ENCODE data around the gene EXOC4. TPM values are rescaled to one million over a fixed set of nuclear protein-coding genes. Genes with fewer than 3 reads are reported as not detected.
"Not testable (repeated sequence)": the region's sequence is repeated elsewhere in the genome, so short reads cannot be mapped to it uniquely, and the experiment has no call there.

EXOC4 gene
- total RNA-seq, 3 donors from 2014 or later: 23.9 to 30.4 (median 26.0) TPM

DNA sequence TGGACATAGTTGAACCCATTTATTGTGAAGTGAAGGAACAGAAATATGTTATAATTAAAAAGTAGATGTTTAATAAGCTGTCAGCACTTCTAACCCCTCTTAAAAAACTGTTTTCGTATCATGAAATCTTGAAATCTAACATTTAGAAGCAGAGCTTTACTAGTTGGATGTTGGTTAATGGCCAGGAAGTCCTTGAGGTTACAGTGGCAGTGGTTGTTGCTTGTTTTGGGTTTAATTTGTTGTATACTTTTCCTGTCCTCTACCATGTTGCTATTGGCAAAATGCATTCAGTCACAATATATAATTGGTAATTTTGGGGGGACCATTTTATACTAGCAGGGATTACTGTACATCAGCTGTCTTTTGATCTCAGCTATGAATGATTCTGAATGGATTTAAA is 60.7 kb downstream of the EXOC4 start:
- Mint-ChIP-seq H3K4me1 (ENCODE audit: low read depth) (peaks cover 8% of the 10 kb centered on the region), H3K36me3 (ENCODE audit: insufficient read depth) (peaks cover 25% of the 10 kb centered on the region), H3K27me3 (ENCODE audit: low read depth) (no peaks in the 10 kb centered on the region), H3K9me3 (no peaks in the 10 kb centered on the region), H3K4me3 (no peak overlapping the region)
- ATAC-seq (no peak), DNase-seq (no peak)

DNA sequence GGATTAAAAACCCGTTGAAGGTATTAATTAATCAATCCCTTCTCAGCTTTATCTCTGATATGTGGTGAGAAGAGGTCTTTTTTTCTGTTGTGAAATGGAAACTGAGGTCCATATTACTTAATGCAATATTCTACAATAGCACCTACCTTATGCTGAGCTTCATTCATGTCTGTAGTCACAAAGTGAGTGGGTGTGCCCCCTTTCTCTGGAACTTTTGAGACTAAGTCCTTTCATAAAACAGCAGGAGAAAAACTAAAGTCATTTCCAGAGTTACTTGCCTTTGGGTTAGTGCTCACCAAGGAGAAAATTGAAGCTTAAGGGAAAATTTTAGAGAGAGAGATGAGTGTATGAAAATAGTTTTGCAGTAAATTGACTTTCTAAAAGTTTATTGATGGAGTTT is 61.2 kb downstream of the EXOC4 start:
- ATAC-seq (no peak), DNase-seq (no peak)
- H3K9me3 Mint-ChIP-seq: no peaks in the 10 kb centered on the region
- H3K27me3 Mint-ChIP-seq (ENCODE audit: low read depth): no peaks in the 10 kb centered on the region
- H3K4me3 Mint-ChIP-seq: no peak overlapping the region
- H3K36me3 Mint-ChIP-seq (ENCODE audit: insufficient read depth): peaks cover 20% of the 10 kb centered on the region
- peaks cover 8% of the 10 kb centered on the region for H3K4me1 Mint-ChIP-seq (ENCODE audit: low read depth)

DNA sequence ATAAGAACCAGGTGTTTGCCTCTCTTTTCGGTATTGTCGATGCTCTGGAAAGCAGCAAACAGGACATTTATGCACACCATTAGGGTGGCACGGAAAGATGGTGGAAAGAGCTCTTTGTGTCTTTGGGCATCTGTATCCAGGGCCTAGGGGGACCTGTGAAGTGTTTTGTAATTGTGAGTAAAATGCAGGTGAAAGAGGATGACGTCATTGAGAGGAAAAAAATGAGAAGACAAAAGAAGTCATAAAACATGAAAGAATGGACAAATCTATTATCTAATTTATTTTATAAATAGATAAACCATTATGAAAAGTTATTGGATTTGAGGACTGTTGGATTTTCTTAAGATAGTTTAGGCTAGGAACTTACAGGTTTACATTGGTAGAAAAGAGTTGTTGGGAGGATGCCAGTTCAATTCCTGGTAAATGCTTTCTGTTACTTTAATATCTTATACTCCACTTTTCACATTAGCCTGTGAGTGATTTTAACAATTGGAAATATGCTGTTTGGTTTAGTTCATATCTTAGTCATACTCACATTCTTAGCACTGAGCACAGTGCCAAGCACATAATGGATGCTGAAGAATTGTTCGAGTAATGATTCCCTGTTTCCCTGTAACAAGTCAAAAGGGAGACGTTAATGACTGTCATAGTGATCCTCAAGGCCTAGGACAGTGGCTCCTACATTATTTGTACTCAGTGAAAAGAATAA is 62.6 kb downstream of the EXOC4 start:
- no peak for ATAC-seq
- DNase-seq: no peak
- H3K27me3 Mint-ChIP-seq (ENCODE audit: low read depth): no peaks in the 10 kb centered on the region
- H3K4me3 Mint-ChIP-seq: no peak overlapping the region
- peaks cover 3% of the 10 kb centered on the region for H3K9me3 Mint-ChIP-seq
- peaks cover 8% of the 10 kb centered on the region for H3K4me1 Mint-ChIP-seq (ENCODE audit: low read depth)
- H3K36me3 Mint-ChIP-seq (ENCODE audit: insufficient read depth): peaks cover 29% of the 10 kb centered on the region

DNA sequence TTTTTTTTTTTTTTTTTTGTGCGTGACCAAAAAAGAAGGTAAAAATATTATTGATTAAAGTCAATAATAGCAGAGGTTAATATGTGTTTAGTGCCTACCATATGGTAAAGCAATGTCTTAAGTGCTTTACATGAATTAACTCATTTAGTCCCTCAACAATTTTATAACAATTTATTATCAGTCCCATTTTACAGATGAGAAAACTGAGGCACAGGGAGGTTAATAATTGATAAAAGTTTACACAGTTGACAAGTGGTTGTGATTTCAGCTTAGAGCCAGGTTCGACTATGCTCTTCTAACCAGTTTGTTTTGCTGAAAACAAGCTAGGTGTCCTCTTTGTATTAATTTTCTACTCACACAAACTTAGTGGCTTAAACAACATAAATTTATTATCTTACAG is 67.0 kb downstream of the EXOC4 start:
- H3K36me3 Mint-ChIP-seq (ENCODE audit: insufficient read depth): peaks cover 63% of the 10 kb centered on the region
- H3K4me3 Mint-ChIP-seq: no peak overlapping the region
- DNase-seq (no peak), ATAC-seq (no peak)
- H3K9me3 Mint-ChIP-seq: peaks cover 23% of the 10 kb centered on the region
- no peaks in the 10 kb centered on the region for H3K27me3 Mint-ChIP-seq (ENCODE audit: low read depth)
- H3K4me1 Mint-ChIP-seq (ENCODE audit: low read depth): peaks cover 6% of the 10 kb centered on the region

DNA sequence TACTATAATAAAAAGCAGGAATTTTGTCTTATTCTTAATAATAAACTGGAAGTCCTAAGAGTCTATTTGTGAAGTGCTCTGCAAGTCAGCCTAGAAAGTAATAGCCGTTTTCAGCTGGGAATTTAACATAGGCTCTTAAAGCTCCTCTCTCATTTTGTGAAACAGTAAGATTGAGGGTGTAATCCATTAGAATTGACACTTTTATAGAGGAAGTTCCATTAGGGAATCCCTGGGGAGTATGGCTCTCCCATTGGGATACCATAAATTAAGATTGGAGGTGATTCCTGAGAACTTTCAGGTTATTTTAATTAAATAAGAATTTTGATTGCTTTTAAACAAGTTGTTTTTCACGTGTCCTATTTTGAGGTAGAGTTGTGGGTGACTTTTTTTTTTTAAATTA is 68.0 kb downstream of the EXOC4 start:
- H3K4me1 Mint-ChIP-seq (ENCODE audit: low read depth): peaks cover 6% of the 10 kb centered on the region
- H3K36me3 Mint-ChIP-seq (ENCODE audit: insufficient read depth): peaks cover 67% of the 10 kb centered on the region
- H3K4me3 Mint-ChIP-seq: no peak overlapping the region
- H3K27me3 Mint-ChIP-seq (ENCODE audit: low read depth): no peaks in the 10 kb centered on the region
- DNase-seq (no peak), ATAC-seq (no peak)
- peaks cover 27% of the 10 kb centered on the region for H3K9me3 Mint-ChIP-seq

DNA sequence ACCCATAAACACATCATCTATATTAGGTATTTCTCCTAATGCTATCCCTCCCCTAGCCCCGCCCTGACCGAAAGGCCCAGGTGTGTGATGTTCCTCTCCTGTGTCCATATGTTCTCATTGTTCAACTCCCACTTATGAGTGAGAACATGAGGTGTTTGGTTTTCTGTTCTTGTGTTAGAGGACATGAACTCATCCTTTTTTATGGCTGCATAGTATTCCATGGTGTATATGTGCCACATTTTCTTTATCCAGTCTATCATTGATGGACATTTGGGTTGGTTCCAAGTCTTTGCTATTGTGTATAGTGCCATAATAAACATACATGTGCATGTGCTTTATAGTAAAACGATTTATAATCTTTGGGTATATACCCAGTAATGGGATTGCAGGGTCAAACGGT is 68.5 kb downstream of the EXOC4 start:
- ATAC-seq; H3K4me3 Mint-ChIP-seq; H3K27me3 Mint-ChIP-seq (ENCODE audit: low read depth); H3K4me1 Mint-ChIP-seq (ENCODE audit: low read depth); DNase-seq: not testable (repeated sequence)
- H3K9me3 Mint-ChIP-seq: peaks cover 27% of the 10 kb centered on the region
- H3K36me3 Mint-ChIP-seq (ENCODE audit: insufficient read depth): peaks cover 72% of the 10 kb centered on the region

DNA sequence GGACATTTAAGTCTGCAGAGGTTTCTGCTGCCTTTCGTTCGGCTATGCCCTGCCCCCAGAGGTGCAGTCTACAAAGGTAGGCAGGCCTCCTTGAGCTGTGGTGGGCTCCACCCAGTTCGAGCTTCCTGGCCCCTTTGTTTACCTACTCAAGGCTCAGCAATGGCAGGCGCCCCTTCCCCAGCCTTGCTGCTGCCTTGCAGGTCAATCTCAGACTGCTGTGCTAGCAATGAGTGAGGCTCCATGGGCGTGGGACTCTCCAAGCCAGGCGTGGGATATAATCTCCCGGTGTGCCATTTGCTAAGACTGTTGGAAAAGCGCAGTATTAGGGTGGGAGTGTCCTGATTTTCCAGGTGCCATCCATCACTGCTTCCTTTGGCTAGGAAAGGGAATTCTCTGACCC is 73.9 kb downstream of the EXOC4 start:
- H3K4me3 Mint-ChIP-seq; H3K27me3 Mint-ChIP-seq (ENCODE audit: low read depth); DNase-seq; ATAC-seq: not testable (repeated sequence)
- Mint-ChIP-seq H3K36me3 (ENCODE audit: insufficient read depth) (peaks cover 58% of the 10 kb centered on the region), H3K9me3 (peaks cover 17% of the 10 kb centered on the region), H3K4me1 (ENCODE audit: low read depth) (peaks cover 15% of the 10 kb centered on the region)

DNA sequence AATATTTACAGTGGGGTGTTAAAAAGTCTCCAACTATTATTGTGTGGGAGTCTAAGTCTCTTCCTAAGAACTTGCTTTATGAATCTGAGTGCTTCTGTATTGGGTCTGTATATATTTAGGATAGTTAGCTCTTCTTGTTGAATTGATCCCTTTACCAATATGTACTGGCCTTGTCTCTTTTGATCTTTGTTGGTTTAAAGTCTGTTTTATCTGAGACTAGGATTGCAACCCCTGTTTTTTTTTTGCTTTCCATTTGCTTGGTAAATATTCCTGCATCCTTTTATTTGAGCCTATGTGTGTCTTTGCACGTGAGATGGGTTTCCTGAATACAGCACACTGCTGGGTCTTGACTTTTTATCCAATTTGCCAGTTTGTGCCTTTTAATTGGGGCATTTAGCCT is 75.1 kb downstream of the EXOC4 start:
- H3K4me3 Mint-ChIP-seq; ATAC-seq; DNase-seq; H3K27me3 Mint-ChIP-seq (ENCODE audit: low read depth): not testable (repeated sequence)
- H3K4me1 Mint-ChIP-seq (ENCODE audit: low read depth): peaks cover 15% of the 10 kb centered on the region
- peaks cover 16% of the 10 kb centered on the region for H3K9me3 Mint-ChIP-seq
- H3K36me3 Mint-ChIP-seq (ENCODE audit: insufficient read depth): peaks cover 50% of the 10 kb centered on the region

DNA sequence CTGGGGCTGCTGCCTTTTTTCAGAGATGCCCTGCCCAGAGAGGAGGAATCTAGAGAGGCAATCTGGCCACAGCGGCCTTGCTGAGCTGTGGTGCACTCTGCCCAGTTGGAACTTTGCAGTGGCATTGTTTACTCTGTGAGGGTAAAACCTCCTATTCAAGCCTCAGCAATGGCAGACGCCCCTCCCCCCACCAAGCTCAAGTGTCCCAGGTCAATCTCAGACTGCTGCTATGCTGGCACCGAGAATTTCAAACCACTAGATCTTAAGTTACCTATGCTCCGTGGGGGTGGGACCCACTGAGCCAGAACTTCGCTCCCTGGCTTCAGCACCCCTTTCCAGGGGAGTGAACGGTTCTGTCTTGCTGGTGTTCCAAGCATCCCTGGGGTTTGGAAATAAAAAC is 77.2 kb downstream of the EXOC4 start:
- H3K27me3 Mint-ChIP-seq (ENCODE audit: low read depth): no peaks in the 10 kb centered on the region
- no peak for DNase-seq
- ATAC-seq: no peak
- no peak overlapping the region for H3K4me3 Mint-ChIP-seq
- H3K36me3 Mint-ChIP-seq (ENCODE audit: insufficient read depth): peaks cover 47% of the 10 kb centered on the region
- peaks cover 9% of the 10 kb centered on the region for H3K4me1 Mint-ChIP-seq (ENCODE audit: low read depth)
- H3K9me3 Mint-ChIP-seq: peaks cover 7% of the 10 kb centered on the region

DNA sequence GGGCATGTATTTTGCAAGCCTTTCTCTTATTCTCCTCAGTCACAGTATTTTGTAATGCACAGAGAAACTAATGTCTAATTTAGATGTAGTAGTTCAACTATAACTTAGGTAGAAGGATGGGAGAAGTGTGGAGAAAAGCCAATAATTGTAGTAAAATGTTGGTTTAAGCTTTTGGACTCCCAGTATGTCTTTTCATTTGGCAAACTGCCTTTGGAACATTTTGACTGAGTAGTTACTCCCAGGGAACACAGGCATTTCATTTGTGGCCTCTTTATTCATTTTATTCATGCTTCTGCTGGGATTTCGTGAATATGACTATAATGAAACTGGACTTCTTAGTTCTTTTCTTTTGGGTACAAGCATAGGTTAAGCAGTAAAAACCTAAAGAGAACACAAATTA is 79.0 kb downstream of the EXOC4 start:
- Mint-ChIP-seq H3K36me3 (ENCODE audit: insufficient read depth) (peaks cover 48% of the 10 kb centered on the region), H3K4me1 (ENCODE audit: low read depth) (peaks cover 9% of the 10 kb centered on the region), H3K27me3 (ENCODE audit: low read depth) (no peaks in the 10 kb centered on the region), H3K4me3 (no peak overlapping the region), H3K9me3 (peaks cover 16% of the 10 kb centered on the region)
- ATAC-seq: no peak
- DNase-seq: no peak

DNA sequence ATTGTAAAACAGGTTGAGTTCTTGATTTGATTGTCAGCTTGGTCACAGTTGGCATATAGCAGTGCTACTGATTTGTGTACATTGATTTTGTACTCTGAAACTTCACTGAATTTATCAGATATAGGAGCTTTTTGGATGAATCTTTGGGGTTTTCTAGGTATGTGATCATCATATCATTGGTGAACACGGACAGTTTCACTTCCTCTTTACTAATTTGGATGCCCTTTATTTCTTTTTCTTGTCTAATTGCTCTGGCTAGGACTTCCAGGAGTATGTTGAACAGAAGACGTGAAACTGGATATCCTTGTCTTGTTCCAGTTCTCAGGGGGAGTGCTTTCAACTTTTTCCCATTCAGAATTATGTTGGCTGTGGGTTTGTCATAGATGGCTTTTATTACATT is 86.9 kb downstream of the EXOC4 start:
- Mint-ChIP-seq H3K36me3 (ENCODE audit: insufficient read depth) (peaks cover 69% of the 10 kb centered on the region), H3K4me3 (no peak overlapping the region), H3K4me1 (ENCODE audit: low read depth) (peaks cover 3% of the 10 kb centered on the region), H3K27me3 (ENCODE audit: low read depth) (no peaks in the 10 kb centered on the region), H3K9me3 (peaks cover 51% of the 10 kb centered on the region)
- ATAC-seq (no peak), DNase-seq (no peak)

DNA sequence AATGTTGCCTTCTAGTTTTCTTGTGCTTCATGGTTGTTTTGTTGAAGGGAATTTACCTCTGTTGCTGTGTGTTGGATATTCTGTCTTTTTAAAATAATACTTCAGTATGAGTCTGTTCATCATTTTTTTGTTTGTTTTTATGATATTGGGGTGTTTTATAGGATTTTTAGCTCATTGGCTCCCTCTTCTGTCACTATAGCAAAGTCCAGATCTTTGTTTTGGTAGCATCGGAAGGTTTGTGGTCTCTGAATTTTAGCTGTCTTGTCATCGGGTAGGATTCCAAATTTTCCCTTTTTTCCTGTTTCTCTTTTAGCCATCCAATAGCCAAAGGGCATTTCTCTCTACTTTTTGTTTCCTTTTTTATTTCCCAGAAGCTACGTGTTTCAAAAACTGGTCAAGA is 91.4 kb downstream of the EXOC4 start:
- Mint-ChIP-seq H3K27me3 (ENCODE audit: low read depth) (no peaks in the 10 kb centered on the region), H3K4me1 (ENCODE audit: low read depth) (peaks cover 6% of the 10 kb centered on the region), H3K36me3 (ENCODE audit: insufficient read depth) (peaks cover 60% of the 10 kb centered on the region), H3K4me3 (no peak overlapping the region), H3K9me3 (peaks cover 35% of the 10 kb centered on the region)
- ATAC-seq (no peak), DNase-seq (no peak)

DNA sequence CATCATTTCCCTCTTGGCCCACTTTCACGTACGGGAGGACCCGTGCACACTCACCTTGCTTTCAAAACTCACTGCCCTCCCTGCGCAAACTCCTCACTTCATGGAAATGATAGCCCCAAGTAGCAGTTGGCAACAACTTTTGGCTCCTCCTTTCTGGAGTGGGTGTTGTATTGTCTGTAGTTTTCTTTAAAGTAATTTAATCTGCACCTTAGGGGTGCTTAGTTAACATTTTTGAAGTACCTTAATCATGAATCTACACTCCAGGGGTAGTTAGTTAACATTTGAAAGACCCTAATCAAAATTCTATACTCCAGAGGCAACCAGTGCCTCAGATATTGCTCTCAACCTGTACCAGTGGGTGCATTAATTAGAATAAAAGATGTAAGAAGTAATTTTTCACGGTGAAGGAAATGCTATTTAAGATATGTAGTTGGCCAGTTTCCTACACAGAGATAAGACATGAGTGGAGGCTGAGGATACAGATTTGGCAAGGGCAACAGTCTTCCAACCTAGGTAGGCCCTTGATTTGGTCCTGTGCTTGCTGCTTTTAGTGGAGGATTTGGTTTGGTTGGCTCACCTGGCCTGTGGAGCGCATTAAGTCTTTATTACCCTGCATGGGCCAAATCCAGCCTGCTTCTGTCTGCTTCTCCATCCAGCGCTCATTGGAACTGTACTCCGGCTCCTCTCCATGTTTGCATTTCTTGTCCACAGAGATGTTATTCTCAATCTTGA is 93.0 kb downstream of the EXOC4 start:
- Mint-ChIP-seq H3K4me3 (no peak overlapping the region), H3K4me1 (ENCODE audit: low read depth) (peaks cover 13% of the 10 kb centered on the region), H3K9me3 (peaks cover 32% of the 10 kb centered on the region), H3K27me3 (ENCODE audit: low read depth) (no peaks in the 10 kb centered on the region), H3K36me3 (ENCODE audit: insufficient read depth) (peaks cover 56% of the 10 kb centered on the region)
- ATAC-seq (no peak), DNase-seq (no peak)

DNA sequence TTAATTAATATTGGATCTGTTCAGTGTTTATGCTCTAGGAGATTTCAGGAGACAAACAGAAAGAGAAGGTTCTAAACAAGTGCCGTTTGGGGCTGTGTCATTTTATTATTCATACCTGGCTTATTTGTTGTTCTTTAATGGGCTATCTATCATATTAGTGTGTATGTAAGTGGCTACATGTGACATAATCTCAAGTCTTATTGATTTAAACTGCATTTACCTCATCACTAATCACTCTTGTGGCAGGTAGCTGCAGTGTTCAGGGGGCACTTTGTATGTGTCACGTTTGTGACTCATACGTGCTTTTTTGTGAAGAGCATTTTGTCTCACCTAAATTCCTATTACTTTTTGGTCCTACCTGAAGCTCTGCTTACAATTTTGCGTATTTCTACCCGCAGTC is 95.4 kb downstream of the EXOC4 start:
- DNase-seq: no peak
- H3K4me3 Mint-ChIP-seq: no peak overlapping the region
- peaks cover 31% of the 10 kb centered on the region for H3K9me3 Mint-ChIP-seq
- ATAC-seq: no peak
- H3K36me3 Mint-ChIP-seq (ENCODE audit: insufficient read depth): peaks cover 45% of the 10 kb centered on the region
- peaks cover 17% of the 10 kb centered on the region for H3K4me1 Mint-ChIP-seq (ENCODE audit: low read depth)
- H3K27me3 Mint-ChIP-seq (ENCODE audit: low read depth): no peaks in the 10 kb centered on the region

DNA sequence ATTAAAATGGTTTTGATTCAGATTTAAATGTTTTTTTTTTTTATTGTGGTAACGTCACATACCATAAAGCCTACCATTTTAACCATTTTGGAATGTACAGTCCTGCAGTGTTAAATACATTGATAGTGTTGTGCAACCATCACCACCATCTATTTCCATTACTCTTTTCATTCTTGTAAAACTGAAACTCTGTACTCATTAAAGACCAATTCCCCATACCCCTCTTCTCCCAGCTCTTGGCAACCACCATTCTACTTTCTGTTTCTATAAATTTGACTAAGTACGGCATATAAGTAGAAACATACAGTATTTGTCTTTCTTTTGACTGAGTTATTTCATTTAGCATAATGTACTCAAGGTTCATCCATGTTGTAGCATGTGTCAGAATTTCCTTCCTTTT is 96.2 kb downstream of the EXOC4 start:
- no peak overlapping the region for H3K4me3 Mint-ChIP-seq
- H3K36me3 Mint-ChIP-seq (ENCODE audit: insufficient read depth): peaks cover 46% of the 10 kb centered on the region
- H3K27me3 Mint-ChIP-seq (ENCODE audit: low read depth): no peaks in the 10 kb centered on the region
- peaks cover 37% of the 10 kb centered on the region for H3K9me3 Mint-ChIP-seq
- no peak for ATAC-seq
- H3K4me1 Mint-ChIP-seq (ENCODE audit: low read depth): peaks cover 16% of the 10 kb centered on the region
- no peak for DNase-seq

Data from activated T-cell treated with anti-CD3 and anti-CD28 coated beads, Interleukin-2, amount 50 U/mL, for 4 hours (primary cell).